Psoas muscle (tissue), 8 donors: ENCODE results near the gene ZNF527. TPM values are rescaled to one million over a fixed set of nuclear protein-coding genes. Genes with fewer than 3 reads are reported as not detected.
A peak's percentile ranks its signal among the peaks of the same experiment; 100 is the strongest.
"Not testable (repeated sequence)": the region's sequence is repeated elsewhere in the genome, so short reads cannot be mapped to it uniquely, and the experiment has no call there.

Experiments
- ATAC-seq, 4 donors: fragments of 200-7000 bp; cut with Tn5 transposase; one replicate each; pipeline ENCODE4 v1.9.1; 2020; ENCODE audit warnings: moderate library complexity in 3 of 4, mild to moderate bottlenecking in 2 of 4
- DNase-seq, 2 donors: peaks; one replicate each; pipeline ENCODE4 v3.0.0-alpha.2; 2020
- H3K27ac ChIP-seq: fragments of 200-600 bp; one replicate; pipeline ENCODE4 v1.8.0; 2022
- H3K27me3 ChIP-seq, 3 donors: fragments of 200-600 bp in 1 of 3; one replicate each; pipeline versions ENCODE4 v1.6.1 to v1.8.0; 2013 to 2022; ENCODE audit warnings: low read length in 2 of 3, mild to moderate bottlenecking in 2 of 3, moderate library complexity in 1 of 3; ENCODE audit not compliant: insufficient read depth in 3 of 3
- H3K36me3 ChIP-seq, 2 donors: fragments of 200-600 bp in 1 of 2; one replicate each; pipeline versions ENCODE4 v1.6.1 to v1.8.0; 2013 to 2022; ENCODE audit warnings: low read depth in 1 of 2, mild to moderate bottlenecking in 1 of 2, moderate library complexity in 1 of 2; ENCODE audit not compliant: insufficient read depth in 1 of 2
- H3K4me1 ChIP-seq: fragments of 200-600 bp; one replicate; pipeline ENCODE4 v1.8.0; 2022
- H3K4me3 ChIP-seq: fragments of 200-600 bp; one replicate; pipeline ENCODE4 v1.8.0; 2022; ENCODE audit warnings: mild to moderate bottlenecking
- H3K9me3 ChIP-seq: fragments of 200-600 bp; one replicate; pipeline ENCODE4 v1.8.0; 2022
- WGBS, 3 donors: extraction: QIAGEN DNeasy Blood & Tissue Kit; methylation state at CpG; one replicate each; pipeline versions ENCODE4 v1.1.6 to v1.1.7; 2013; 5-methylcytosine and 5-hydroxymethylcytosine counted together
- intact Hi-C, 2 donors: fragments of 100-400 bp; cut with DNase I; formaldehyde crosslinking; loops; one replicate each; pipeline versions ENCODE4 v1.11.0 to v1.14.2; 2022
- polyA plus RNA-seq, 3 donors: library from polyadenylated mRNA; stranded (reverse); fragments of 200-250 nt; gene quantifications; one replicate each; pipeline ENCODE4 v1.2.3, GENCODE V29; 2013
- total RNA-seq, 4 donors: library from RNA; stranded (reverse); fragmentation: NEBNext Ultra II Directional in 2 of 4; extraction: Animal tissue kit (Norgen Biotek cat#: 25700) in 2 of 4; gene quantifications; one replicate each; pipeline versions ENCODE4 v1.2.1 to v1.2.4, GENCODE V29; 2021 to 2023
- TF ChIP-seq, protein P1 (sequence below): fragments of 200-600 bp; IDR thresholded peaks from one replicate; pipeline ENCODE4 v1.8.0; 2022; ENCODE audit warnings: antibody characterized with exemption
- donor health status: healthy with polysubstance abuse.
- donor health status: DM: no; HTN: no; CAD: no; lungs with moderate emphysema.
- donor health status: Bipolar disorder and iron deficiency.
- donor health status: healthy.
- donor health status: DM: yes; HTN: yes; CAD: no.
- donor health status: DM: no; HTN: no; CAD: no.
- donor health status: DM: no; HTN: no; CAD: no.
- donor health status: DM: yes; HTN: yes; CAD: no.

Gene ZNF527
- total and polyA plus RNA-seq, 7 donors, result 1.8 to 5.7 (median 3.3) TPM

GRCh38 chr19:37353968-37354367, 16.9 kb upstream of the ZNF527 start:
- ATAC-seq, result no peak
- intact Hi-C loops, result no loop called here
- no peak overlapping the region for H3K27ac ChIP-seq
- TF ChIP-seq, protein P1, sequence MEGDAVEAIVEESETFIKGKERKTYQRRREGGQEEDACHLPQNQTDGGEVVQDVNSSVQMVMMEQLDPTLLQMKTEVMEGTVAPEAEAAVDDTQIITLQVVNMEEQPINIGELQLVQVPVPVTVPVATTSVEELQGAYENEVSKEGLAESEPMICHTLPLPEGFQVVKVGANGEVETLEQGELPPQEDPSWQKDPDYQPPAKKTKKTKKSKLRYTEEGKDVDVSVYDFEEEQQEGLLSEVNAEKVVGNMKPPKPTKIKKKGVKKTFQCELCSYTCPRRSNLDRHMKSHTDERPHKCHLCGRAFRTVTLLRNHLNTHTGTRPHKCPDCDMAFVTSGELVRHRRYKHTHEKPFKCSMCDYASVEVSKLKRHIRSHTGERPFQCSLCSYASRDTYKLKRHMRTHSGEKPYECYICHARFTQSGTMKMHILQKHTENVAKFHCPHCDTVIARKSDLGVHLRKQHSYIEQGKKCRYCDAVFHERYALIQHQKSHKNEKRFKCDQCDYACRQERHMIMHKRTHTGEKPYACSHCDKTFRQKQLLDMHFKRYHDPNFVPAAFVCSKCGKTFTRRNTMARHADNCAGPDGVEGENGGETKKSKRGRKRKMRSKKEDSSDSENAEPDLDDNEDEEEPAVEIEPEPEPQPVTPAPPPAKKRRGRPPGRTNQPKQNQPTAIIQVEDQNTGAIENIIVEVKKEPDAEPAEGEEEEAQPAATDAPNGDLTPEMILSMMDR, result no peak
- no peaks in the 10 kb centered on the region for H3K4me1 ChIP-seq
- H3K36me3 ChIP-seq, result peaks cover 2 to 74% of the 10 kb centered on the region in 2 donors
- H3K27me3 ChIP-seq, result no peaks in the 10 kb centered on the region
- H3K4me3 ChIP-seq, result no peak overlapping the region
- no peak for DNase-seq
- H3K9me3 ChIP-seq, result peaks cover 20% of the 10 kb centered on the region

DNA sequence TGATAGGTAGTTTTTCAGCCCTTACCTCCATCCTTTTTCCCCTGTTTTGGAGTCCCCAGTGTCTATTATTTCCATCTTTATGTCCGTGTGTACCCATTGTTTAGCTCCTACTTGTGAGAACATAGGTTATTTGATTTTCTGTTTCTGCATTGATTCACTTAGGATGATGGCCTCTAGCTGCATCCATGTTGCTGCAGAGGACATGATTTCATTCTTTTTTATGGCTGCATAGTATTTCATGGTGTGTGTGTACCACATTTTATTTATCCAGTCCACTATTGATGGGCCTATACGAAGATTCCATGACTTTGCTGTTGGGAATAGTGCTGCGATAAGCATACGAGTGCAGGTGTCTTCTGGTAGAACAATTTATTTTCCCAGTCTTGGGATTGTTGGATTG, 15.0 kb upstream of the ZNF527 start:
- H3K9me3 ChIP-seq, result peaks cover 20% of the 10 kb centered on the region
- WGBS, 3 donors, result 95 to 97% (median 95%) methylated on average over 4 of the region's 4 CpGs
- H3K36me3 ChIP-seq, result peaks cover 2 to 78% of the 10 kb centered on the region in 2 donors
- no peak overlapping the region for H3K27ac ChIP-seq
- DNase-seq, result no peak
- ATAC-seq, result no peak
- no peaks in the 10 kb centered on the region for H3K4me1 ChIP-seq
- intact Hi-C loops, result no loop called here
- no peak overlapping the region for H3K4me3 ChIP-seq
- H3K27me3 ChIP-seq, result no peaks in the 10 kb centered on the region
- TF ChIP-seq, protein P1, result no peak

DNA sequence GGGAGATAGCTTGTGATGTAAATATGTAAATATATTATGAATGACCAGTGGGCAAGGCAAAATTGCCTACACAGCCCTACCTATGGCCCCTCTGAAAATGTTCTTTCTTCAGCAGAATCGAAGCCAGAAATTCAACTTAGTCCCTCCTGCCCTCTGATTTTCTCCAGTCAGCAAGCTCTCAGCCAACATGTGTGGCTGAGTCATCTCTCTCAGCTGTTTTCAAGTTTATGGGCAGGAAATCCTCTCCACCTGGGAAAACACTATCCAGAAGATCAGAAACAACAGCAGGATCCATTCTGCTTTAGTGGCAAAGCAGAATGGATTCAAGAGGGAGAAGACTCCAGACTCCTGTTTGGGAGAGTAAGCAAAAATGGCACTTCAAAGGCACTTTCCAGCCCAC, 8.9 kb upstream of the ZNF527 start:
- WGBS, 3 donors, result 78 to 91% (median 78%) methylated on average over 1 of the region's 1 CpG
- peaks cover 24% of the 10 kb centered on the region for H3K9me3 ChIP-seq
- no peaks in the 10 kb centered on the region for H3K27me3 ChIP-seq
- H3K4me3 ChIP-seq, result no peak overlapping the region
- H3K4me1 ChIP-seq, result no peaks in the 10 kb centered on the region
- intact Hi-C loops, result no loop called here
- no peak for ATAC-seq
- H3K27ac ChIP-seq, result no peak overlapping the region
- DNase-seq, result no peak
- TF ChIP-seq, protein P1, result no peak
- H3K36me3 ChIP-seq, result peaks cover 8 to 63% of the 10 kb centered on the region in 2 donors

DNA sequence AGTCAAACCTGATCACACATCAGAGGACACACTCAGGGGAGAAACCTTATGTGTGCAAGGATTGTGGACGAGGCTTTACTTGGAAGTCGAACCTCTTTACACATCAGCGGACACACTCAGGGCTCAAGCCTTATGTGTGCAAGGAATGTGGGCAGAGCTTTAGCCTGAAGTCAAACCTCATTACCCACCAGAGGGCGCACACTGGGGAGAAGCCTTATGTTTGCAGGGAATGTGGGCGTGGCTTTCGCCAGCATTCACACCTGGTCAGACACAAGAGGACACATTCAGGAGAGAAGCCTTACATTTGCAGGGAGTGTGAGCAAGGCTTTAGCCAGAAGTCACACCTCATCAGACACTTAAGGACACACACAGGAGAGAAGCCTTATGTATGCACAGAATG, 8.2 kb upstream of the ZNF527 start:
- Histone ChIP-seq H3K36me3 (peaks cover 8 to 61% of the 10 kb centered on the region in 2 donors), H3K4me3 (no peak overlapping the region), H3K9me3 (peaks cover 17% of the 10 kb centered on the region), H3K27ac (no peak overlapping the region), H3K27me3 (no peaks in the 10 kb centered on the region), H3K4me1 (no peaks in the 10 kb centered on the region)
- DNase-seq (no peak), ATAC-seq (no peak)
- TF ChIP-seq, protein P1, result no peak
- 92 to 94% (median 92%) methylated on average over 6 of the region's 6 CpGs for WGBS, 3 donors
- intact Hi-C loops, result no loop called here

DNA sequence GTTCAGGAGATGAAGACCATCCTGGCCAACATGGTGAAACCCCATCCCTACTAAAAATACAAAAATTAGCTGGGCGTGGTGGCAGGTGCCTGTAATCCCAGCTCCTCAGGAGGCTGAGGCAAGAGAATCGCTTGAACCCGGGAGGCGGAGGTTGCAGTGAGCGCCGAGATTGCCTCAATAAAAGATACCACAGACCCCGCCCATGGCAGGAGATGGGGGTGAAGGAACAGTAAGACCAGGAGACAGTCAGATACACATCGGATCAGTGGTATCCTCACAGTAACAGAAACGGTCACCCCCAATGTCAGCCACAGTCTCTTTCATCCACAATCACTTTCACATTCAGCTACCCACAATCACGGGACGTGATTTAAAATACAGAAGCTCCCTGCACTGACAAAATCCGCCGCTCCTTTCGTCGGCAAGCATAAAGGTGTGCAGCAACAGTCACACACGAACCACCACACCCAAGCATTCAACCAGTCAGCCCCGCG, 466 bp upstream of the ZNF527 start:
- peak in 2 of 4 donors; percentile 1 to 12 for ATAC-seq
- H3K4me1 ChIP-seq, H3K27me3 ChIP-seq, DNase-seq: not testable (repeated sequence)
- WGBS, 3 donors, result 1 to 6% (median 4%) methylated on average over 18 of the region's 18 CpGs
- intact Hi-C loops, result loop anchor here (5.0 to 10.0 kb wide), 2 partner anchors 156 to 598 kb away; partner anchors contain the start of genes ZNF383 (in 2 of the 2), ZNF585B (in 2 of the 2) and ZNF850 (in 1 of the 2)
- Histone ChIP-seq H3K27ac (peak overlapping the region; percentile 89), H3K36me3 (peaks cover 6 to 16% of the 10 kb centered on the region in 2 donors), H3K9me3 (peaks cover 13% of the 10 kb centered on the region), H3K4me3 (peak overlapping the region; percentile 82)
